Activated T-helper 1 cell treated with anti-CD3 and anti-CD28 coated beads, Interleukin-2, amount 50 U/mL, for 16 hours (primary cell): ENCODE results near the gene BCKDK.
"Not testable (repeated sequence)": the region's sequence is repeated elsewhere in the genome, so short reads cannot be mapped to it uniquely, and the experiment has no call there.

Experiments
- DNase-seq, 2 donors: peaks; one replicate each; pipeline ENCODE4 v3.0.0-alpha.2; 2020; ENCODE audit warnings: low read depth in 1 of 2, low spot score in 1 of 2

Gene BCKDK

DNA sequence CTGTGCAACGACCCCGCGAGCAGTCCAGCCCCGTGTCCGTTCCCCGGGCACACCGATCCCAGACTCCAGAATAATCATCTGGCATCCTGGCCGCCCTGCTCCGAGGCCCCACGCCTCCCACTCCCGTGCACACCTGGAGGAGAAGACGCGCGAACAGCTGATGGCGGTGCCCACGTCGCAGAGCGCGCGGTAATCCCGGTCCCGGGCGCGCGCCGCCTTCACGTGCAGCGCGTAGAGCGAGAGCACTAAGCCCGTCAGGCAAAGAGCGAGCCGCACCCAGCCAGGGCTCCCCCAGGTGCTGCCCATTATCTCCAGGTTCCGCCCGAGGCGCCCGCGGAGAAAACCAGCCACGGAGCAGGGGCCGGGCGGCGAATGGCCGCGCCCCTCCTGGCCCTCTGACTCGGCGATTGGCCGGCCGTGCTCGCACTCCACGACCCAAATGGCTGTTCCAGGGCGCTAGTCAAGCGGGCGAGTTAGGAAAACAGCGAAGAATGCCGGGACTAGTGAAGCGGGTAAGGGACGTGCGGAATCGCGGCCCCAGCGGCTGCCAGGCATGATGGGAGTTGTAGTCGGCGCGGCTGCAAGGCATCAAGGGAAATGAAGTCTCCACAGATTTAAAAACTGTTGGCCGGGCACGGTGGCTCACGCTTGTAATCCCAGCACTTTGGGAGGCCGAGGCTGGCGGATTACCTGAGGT lies 13.6 kb upstream of the BCKDK start, which contains the start of gene VKORC1:
Gene VKORC1, minus strand, starts transcription at position 374 of the 697 bp plus-strand sequence. Its CDS starts 68 bp downstream, at position 306.
- DNase-seq = peak; percentile 77 to 80

DNA sequence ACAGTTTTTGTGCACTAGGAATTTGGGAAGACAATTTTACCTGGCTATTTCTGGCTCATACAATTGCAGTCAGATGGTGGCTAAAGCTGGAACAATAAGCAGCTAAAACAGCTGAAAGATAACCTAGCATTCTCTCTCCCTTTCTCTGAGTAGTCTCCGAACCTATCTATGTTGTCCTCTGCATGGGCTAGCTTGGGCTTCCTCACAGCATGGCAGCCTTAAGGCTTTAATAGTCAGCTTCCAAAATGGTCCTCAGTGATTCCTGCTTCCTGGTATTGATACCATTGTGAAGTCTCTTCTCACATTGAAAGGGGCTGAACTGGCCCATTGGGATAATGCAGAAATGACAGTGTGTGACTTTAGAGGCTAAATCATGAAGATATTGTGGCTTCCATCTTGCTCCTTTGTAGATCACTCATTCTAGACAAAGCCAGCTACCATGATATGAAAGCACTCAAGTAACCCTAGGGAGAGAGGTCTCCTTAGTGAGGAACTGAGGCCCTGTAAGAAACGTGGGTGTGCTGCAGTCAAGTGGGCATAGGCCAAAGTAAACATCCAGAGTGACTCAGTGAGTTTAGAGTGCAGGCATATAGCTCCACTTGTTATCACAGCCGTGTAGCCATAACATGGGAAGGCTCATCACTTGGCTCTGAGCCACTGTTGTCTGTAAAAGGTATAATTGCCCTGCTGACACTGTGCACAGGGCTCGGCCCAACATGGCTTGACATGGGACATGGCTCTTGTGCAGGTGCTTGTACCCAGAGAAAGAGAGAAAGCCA lies 8.1 kb upstream of the BCKDK start:
- no peak for DNase-seq

DNA sequence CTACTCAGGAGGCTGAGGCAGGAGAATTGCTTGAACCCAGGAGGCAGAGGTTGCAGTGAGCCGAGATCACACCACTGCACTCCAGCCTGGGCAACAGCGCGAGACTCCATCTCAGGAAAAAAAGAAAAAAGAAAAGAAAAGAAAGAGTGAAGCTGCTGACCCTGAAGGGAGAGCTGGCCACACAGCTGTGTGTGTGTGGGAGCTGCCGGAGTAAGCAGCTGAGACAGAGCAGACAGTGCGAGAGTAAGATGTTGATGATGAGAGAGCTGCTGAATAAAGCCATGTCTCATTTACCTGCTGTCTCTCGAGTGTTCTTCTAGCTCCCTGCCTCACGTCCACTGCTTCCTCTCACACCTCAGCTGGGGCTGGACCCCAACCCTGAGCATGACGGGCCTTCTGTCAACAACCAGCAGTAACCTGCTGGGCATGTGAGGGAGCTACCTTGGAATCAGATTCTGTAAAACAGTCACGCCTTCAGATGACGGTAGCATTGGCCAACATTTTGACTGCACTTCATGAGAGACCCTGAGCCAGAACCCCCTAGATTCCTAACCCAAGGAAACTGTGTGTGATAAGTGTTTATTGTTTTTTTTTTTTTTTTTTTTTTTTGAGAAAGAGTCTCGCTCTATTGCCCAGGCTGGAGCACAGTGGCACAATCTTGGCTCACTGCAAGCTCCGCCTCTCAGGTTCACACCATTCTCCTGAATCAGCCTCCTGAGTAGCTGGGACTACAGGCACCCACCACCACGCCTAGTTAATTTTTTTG lies 7.1 kb upstream of the BCKDK start:
- DNase-seq = not testable (repeated sequence)

DNA sequence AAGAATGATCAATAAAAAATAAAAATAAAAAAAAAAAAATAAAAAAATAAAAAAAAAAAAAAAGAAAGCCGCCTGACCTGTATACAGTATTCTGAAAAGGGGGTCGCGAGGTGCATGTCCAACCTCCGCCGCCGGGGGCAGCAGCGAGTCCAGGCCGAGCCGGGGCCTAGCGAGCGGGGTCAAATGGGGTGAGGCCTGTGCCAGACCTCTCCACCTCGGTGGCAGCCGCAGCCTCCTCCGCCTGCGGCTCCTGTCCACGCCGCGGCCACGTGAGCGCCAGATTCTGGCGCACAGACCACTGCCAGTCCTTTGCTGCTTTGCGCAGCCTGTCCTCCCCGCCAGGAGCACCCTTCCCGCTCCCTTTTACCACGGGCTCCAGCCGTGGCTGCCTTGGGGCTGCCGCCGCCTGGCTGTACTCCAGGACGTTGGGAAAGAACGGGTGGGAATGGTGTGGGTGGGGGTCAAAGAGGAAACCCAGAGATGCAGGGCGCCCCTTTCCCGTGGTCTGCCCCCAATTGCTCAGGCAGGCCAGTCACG lies 2.4 kb upstream of the BCKDK start:
- peak; percentile 62 to 63 for DNase-seq

DNA sequence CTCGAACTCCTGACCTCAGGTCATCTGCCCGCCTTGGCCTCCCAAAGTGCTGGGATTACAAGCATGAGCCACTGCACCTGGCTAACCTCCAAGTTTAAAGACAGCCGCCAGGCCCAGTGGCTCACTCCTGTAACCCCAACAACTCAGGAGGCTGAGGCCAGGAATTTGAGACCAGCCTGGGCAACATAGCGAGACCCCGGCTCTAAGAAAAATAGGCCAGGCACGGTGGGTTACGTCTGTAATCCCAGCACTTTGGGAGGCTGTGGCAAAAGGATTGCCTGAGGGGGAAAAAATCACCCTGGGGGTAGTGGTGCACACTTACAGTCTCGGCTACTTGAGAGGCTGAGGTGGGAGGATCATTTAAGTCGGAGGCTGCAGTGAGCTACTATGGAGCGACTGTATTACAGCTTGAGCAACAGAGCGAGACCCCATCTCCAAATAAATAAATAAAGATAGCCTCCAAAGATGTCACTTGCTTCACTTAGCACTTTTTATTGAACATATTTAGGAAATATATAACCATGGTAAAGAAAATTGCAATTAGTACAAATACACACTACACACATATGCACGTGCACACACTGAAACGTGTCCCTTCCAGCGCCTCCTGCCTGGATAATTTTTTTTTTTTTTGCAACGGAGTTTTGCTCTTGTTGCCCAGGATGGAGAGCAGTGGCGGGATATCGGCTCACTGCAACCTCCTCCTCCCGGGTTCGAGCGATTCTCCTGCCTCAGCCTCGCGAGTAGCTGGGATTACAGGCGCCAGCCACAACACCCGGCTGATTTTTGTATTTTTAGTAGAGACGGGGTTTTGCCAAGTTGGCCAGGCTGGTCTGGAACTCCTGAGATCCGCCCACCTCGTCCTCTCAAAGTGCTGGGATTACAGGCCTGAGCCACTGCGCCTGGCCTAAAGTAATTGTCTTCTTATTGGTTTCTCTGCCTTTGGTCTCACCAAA lies 1.4 kb upstream of the BCKDK start:
- no peak for DNase-seq

- DNase-seq = no peak
Observed at GRCh38 chr16:31107465-31107867, 720 bp upstream of the BCKDK start.

- DNase-seq = no peak
Observed at GRCh38 chr16:31108794-31109558, 790 bp downstream of the BCKDK start.

- DNase-seq = no peak
Observed at GRCh38 chr16:31109622-31110021, 1.4 kb downstream of the BCKDK start.

DNA sequence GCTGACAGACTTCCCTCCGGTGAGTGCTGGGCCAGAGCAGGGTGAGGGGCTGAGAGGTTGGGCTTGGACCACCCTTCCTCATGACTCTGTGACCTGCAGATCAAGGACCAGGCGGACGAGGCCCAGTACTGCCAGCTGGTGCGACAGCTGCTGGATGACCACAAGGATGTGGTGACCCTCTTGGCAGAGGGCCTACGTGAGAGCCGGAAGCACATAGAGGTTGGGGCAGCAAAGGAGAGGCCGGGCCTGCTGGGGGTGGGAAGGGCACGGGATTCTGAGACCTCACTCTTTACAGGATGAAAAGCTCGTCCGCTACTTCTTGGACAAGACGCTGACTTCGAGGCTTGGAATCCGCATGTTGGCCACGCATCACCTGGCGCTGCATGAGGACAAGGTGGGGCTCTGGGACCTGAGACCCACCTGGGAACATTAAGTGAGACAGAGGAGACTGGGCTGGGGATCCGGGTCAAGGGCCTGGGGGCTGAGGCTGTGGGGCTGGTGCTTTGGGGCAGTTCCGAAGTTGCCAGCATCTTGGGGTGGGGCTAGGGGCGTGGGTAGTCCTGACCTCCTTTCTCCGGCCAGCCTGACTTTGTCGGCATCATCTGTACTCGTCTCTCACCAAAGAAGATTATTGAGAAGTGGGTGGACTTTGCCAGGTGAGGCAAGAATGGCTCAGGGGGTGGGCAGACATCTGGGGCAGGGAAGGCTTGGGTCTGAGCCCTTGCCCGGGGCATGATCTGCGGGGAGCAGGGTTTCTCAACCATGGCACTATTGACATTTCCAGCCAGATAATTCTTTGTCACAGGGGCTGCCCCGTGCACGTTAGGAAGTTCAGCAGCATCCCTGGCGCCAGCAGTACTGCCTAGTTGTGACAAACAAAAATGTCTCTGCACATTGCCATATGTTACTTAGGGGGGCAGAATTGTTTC lies 2.2 kb downstream of the BCKDK start:
- DNase-seq = no peak

DNA sequence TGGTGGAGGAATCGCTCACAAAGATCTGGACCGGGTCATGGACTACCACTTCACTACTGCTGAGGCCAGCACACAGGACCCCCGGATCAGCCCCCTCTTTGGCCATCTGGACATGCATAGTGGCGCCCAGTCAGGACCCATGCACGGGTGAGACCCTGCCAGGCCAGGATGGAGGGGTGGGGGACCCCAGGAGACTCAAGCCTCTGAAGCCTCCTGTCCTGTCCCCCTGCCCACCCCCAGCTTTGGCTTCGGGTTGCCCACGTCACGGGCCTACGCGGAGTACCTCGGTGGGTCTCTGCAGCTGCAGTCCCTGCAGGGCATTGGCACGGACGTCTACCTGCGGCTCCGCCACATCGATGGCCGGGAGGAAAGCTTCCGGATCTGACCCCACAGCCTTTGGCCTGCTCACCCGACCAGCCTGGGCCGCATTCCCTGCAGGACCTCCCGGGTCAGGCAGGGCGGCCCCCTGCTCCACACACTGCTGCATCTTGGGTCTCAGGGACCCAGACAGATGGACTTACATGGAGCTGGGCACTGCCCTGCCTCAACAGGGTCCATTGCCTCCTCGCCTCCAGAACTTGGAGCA lies 3.8 kb downstream of the BCKDK start:
- DNase-seq = no peak

DNA sequence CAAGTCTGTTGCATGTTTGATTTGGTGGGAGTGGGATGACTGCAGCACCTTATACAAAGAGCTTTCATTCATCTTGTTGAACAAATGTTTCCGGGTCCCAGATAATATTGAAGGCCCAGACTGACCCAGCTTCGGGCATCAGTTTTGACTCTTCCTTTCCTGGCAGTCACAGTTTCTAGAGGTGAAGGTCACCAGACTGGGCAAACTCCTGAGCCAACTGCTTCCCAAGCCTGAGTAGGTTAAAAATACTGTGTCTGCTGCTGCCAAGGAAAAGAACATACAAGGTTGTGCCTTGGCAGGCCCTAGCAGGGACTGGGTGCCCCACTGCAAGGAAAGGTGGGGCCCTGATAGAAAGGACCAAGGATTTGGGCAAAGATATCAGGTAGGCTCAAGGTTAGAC lies 4.5 kb downstream of the BCKDK start:
- no peak for DNase-seq

- DNase-seq = no peak
Observed at GRCh38 chr16:31113121-31114120, 5.2 kb downstream of the BCKDK start.

- no peak for DNase-seq
Observed at GRCh38 chr16:31114468-31114867, 6.3 kb downstream of the BCKDK start.

GRCh38 chr16:31117384-31118222 lies 9.4 kb downstream of the BCKDK start, which contains the start of gene KAT8:
Gene KAT8 (plus strand): TSS chr16:31117664. CDS start chr16:31117682, 18 bp downstream.
- peak; percentile 92 to 95 for DNase-seq

- DNase-seq = no peak
Observed at GRCh38 chr16:31118223-31119155, 10.3 kb downstream of the BCKDK start.
